Left hindlimb (tissue), 1 donor: ENCODE measurements around the gene SHB.
"Not testable (repeated sequence)": the region's sequence is repeated elsewhere in the genome, so short reads cannot be mapped to it uniquely, and the experiment has no call there.

Experiments used
- DNase-seq: peaks from one replicate; pipeline ENCODE4 v3.0.0-alpha.2; 2018

Gene SHB

DNA sequence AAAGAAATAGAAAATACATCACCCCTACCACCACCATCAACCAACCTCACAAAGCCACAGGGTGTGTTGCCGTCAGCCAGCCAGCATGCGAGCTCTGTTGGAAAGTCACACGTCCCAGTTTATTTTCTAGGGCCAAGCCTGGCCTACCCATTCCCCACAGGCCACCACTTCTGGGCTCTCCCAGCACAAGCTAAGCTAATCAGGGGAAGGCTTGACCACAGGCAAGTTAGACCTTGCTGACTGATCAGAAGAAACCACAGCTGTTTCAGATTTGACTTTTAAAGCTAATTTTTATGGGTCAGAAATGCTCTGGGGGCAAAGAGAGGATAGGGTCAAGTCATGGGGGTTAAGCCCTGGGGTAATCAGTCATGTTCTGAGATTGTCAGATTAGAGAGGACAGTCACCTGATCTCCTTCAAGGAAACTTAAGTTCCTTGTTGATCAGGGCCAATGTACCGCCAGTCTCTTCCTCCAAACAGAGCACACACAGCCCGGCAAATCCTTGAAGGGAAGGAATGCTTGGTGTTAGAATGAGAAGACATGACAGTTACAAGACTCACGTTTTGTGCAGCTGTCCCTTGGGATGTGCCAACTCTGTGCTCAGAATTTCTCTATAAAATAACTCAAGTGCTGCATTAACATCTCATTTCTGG is 7.6 kb downstream of the SHB start:
- peak; percentile 32 for DNase-seq

DNA sequence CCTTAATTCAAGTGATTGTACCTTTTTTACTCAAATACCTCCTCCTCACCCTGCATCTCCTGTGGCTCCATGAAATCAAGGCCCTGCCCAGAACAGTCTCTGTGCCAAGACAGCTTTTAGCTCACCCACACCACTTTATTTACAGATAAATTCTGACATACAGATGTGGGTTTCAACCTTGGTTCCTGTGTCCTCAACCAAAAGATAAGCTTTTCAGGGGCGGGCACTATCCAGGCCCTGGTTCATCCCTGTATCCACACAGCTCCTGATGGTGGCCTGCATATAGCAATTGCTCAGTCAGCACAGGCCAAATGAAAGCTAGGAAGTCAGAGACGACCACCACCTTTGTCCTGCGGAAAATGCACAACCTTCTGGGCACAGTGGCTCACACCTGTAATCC is 8.3 kb downstream of the SHB start:
- no peak for DNase-seq

DNA sequence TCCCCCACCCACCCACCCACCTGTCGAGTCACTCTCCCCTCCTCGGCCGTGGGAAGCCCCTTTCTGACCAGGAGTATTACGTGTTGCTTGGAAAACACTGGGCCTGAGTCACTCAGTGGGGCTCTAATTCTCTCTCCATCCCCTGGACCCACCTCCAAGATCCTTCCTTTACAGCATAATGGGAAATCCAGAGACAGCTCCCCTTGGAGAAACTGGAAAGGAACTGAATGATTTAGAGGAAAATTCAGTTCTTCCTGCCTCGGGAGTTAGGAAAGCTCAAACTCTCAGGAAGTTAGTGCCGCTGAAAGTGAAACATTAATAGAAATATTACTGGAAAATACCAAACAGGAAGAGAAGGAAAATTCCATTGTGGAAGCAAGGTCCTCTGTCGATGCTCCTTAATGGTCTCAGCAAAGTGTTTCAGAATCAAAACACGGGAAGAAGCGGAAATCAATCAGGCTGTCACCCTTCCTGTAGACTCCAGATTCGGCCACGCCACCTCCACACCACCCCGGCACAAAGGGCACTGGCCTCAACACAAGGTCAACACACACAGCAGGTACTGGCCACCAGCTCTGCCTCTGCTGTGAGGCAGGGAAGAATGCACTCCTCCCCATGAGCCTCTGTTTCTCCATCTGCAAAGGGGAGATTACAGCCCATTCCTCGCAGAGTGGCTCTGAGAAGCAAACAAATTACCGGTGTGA is 9.6 kb downstream of the SHB start:
- no peak for DNase-seq

DNA sequence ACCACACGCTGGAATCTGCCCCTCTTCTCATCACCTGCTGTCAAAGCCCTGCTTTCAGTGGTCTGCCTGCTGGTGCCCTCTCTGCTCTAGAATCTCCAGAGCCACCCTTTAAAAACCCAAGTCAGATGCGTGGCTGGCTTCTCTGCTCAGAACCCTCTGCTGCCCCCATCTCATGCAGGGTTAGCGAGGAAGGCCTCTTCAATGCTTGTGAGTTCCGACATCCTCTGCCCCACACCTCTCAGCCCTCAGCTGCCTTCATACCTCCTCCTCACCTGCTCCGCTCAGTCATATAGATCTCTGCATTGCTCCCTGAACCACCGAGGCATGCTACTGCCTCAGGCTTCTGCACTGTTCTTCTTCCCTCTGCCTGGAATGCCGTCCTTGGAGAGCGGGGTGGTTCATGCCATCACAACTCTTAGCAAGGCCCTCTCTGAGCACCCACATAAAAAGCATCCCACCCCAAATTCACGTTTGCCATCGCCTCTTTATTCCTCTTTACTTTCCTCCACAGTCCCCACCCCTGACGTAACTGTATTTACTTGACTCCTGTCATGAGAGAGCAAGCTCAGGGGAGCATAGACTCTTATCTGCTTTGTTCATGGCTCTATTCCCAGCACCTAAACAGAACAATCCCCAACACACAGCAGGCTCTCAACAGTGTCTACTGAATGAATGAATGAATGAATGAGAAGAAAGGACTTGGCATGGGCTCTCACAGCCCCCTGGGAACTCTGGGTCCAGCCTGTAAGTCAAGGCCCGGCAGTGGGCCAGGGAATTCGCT is 10.4 kb downstream of the SHB start:
- no peak for DNase-seq

DNA sequence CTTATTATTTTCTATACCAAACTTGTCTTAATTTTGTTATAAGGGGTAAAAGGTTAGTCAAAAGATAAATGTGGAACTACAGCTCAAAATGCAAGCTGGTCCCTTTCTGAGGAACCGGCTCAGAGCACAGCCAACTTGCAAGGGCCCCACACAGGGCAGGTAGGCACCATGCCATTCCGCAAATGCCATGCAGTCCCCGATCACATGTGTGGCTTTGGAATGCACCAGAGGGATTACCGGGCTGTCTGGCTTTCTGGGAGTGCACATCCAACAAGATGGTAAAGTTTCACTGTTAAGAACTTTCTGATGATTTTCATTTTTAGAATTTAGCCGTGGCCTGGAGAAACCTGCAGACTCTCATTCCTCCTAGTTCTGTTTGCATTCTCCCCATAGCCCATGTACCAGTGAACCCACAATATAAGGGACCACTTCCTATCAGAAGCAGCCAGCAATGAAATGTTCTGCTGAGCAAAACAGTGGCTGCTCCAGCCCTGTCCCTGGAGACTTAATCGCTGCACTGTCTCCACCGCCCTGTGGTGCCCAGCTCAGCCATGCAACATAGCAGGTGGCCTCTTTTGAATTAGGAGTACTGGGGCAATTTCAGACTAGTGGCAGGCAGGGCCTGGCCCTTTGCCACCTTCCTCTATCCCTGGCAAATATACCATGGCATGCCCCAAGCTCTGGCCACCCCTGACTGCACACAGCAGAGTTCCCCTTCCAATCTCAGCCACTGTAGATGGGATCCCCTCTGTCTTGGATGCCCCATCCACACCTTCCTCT is 11.4 kb downstream of the SHB start:
- no peak for DNase-seq

DNA sequence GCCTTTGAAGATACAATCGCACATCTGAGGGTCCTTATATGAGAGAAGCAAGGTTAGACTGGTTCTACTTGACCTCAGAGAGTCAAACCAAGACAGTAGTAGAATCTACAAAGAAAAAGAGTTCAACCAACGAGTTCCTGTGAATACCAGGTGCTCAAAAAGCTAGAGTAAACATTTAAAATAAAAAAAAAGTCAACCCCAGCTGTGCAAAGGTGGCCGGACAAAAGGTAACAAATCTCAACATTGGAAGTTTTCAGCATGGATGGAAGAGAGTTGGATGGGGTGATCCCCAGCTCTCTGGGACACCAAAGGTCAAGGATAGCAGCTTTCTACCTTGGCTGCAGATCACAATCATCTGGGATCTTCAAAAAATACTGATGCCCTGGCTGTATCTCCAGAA is 14.4 kb downstream of the SHB start:
- DNase-seq, result no peak

DNA sequence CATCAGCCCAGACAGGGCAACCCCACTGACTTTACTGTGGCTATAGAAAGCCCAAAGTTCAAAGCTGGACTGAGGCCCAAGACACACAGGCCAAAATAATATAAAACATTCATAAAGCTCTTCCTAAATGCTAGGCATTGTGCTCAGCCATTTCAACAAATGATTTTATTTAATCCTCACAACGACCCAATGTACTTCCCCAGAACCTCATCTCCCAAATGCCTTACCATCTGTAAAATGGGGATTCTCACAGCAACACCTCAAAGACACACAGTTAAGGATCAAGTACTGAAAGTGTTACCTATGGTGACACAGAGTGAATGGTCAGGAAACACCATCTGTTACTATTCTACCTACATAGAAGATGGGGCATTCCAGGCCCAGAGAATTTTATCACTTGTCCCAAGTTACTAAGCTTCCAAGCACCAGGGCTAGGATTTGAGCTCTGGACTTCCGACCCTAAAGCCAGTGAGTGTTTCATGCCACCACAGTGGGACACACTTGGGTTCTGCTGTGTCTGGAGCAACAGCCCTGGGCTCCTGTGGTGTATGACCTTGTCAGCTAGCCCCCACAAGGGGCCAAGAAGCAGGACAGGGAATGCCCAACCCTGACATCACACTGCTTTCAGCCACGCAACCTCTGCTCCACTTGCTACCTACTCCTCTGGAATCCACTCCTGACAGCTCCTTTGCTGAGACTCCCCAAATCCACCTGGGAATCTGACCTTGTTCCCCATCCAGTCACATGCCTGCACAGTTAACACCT is 15.1 kb downstream of the SHB start:
- no peak for DNase-seq

DNA sequence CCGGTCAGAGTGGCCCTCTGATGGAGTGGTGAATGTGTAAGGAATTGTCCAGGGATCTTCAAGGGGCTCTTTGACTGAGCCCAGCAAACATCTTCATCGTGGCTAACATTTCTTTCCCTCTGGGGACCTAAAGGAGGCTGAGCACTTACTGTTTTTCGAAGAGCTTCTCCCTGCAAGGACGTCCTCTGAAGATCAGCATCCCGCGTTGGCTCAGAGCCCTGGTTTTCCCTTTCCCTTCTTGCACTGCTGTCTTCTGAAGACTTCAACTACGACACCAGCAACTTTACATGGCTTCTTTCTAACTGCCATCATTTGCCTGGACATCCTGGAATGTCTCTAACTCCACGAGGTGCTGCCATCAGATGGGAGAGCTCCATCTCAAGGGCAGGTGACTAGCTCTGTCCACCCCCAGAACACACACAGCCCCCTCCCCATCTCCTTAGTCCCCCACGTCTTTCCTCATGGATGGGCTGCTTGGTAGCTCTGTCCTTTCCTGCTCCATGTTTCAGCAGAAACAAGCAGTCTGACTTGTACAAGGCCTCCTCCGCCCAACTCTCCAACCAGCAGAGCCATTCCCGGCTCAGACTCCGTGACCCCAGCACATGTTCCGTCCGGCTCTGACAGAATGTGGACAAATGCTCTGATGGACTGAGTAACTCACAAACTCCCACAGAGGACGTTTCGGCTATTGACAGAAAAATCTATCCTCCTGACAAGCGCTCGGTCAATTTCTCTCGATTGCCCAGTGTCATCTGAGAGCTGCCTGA is 17.1 kb downstream of the SHB start:
- no peak for DNase-seq

DNA sequence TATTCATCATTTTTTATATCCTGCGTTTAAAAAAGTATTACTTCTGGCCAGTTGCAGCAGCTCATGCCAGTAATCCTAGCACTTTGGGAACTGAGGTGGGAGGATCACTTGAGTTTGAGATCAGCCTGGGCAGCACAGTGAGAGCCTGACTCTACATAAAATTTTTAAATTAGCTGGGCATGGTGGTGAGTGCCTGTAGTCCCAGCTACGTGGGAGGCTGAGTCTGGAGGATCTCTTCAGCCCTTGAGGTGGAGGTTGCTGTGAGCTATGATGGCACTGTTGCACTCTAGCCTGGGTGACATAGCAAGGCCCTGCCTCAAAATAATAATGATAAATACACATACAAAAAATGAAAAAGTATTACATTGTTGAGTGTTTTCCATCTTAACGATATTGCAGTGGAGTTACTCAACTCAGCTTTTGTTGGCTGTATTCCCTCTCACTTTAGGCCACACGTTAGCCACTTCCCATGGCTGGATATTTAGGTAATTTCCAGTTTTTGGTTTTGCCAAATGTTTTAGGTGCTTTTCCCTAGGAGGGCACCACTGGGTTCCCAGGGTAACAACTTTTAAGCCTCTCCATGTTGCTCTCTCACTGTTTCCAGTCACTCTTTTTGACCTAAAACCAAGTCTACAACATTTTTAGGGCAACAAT is 20.6 kb downstream of the SHB start:
- DNase-seq, result no peak

DNA sequence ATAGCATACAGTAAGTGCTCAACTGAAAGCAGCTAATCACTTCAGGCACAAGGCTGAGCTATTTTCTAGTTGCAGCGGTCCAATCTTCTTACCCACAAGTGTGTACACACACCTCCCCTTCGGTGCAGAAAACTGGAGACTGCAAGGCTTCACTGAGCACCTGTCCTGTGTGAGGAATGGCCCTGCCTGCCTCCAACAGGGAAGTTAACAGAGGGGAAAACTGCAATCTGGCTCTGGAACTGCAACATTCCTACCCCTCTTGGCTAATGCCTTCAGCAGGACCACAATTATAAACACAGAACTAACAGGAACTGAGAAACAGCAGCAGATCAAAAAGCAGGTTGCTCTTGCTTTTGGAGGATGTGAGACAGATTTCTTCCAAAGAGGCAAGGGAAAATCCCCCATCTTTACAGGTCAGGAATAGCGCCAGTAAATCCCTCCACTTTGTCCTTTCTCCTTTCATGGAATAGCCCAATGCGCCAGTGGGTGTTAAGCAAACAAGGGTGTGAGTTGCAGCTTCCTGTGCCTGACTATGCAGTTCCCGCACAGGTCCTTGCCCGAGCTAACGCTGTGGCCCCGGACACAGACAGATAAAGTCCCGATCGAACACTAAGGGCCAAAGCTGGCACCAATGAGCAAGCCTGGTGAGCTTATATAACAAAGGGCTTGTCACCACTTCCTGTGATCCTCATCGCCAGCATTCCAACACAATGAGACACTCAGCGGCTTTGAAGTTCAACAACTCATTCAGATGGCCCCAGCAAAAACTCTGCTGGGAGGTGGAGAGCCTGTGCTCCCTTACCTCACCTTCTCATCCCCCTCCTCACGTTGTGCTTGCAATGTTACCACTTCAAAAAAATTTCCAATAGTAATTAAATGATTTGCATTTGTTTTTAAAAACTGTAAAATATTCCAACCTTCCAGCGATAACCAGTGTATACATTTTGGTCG is 21.5 kb downstream of the SHB start:
- DNase-seq, result no peak

DNA sequence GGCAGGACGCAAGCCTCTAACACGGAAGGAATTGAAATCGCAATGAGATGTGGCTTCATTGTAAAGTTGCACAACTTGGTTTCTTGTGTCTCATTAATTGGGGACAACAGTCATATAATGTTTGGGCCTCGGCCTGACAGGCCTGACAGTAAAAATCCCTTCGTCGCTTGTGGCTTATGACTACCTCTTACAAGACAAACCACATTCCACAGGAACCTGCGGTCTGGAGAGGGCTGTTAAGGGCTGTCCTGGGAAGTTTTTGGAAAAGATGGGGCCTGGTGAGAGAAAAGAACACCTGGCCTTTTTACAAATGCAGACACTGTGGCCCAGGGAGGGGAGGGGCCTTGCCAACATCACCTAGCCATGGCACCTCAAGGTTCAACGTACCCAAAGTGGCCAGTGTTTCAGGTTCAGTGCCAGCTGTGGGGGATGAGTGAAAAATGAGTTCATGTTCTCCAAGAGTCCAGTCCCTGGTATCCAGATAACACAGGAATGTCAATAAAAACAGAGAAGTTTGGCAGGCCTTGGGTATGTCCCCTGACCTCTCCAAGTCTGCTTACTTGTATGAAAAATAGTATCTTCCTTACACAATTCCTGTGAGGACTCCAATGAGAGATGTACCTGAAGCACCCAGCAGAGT is 22.2 kb downstream of the SHB start:
- no peak for DNase-seq

DNA sequence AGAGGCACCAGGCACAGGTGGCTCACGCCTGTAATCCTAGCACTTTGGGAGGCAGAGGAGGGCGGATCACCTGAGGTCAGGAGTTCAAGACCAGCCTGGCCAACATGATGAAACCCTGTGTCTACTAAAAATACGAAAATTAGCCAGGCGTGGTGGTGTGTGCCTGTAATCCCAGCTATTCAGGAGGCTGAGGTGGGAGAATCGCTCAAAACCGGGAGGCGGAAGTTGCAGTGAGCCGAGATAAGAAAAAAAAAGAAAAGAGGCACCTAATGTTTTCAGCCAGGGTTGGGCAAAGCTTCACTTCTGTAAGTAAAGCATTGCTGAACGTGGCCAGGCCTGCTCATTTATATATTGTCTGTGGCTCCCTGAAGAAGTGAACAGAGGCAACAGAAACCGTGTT is 23.1 kb downstream of the SHB start:
- not testable (repeated sequence) for DNase-seq

DNA sequence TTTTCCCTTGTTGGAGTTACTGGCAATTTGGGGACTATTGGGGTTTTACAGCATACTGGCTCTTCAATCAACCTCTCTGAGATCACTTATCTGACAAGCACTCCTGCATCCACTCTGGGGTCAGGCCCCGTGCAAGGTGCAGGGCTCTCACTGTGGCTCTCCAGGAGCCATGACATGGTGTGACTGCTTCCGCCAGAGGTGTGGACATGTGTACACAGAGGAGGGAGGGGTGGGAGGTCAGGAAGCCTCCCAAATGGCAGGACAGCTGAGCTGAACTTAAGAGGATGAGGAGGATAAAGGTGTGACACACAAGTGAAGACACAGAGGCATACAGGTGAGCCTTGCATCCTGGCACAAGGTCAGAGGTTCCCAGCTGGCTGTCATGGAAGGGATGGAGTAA is 24.3 kb downstream of the SHB start:
- DNase-seq, result no peak

DNA sequence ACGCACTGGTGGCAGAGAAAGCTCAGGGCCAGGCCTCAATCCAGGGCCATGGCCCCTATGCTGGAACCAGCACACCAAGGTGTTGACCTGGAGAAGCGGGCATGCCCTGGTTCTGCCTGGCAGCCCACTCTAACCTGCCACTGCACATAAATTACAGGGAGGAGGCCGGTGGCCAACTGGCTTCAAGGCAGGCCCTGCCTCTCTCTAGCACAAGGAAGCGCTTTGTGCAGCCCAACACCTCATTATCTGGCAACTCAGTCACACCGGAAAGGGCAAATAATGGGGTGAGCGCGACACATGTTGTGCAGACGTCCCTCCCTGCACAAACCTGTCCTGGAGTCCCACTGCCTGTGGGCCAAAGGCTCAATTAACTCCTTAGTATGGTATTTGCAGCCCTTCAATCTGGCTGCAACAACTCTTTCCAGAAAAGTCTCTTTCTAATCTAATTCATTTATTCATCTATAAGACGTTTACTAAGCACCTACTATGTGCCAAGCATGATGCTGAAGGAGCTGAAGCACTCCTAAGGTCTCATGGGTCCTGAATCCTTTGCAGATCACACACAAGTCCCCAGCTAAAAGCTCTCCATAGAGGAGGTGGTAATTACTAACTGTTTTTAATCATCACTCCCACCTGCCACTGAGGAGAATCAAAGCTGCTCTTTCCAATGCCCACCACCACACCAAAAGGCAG is 24.9 kb downstream of the SHB start:
- DNase-seq, result no peak

DNA sequence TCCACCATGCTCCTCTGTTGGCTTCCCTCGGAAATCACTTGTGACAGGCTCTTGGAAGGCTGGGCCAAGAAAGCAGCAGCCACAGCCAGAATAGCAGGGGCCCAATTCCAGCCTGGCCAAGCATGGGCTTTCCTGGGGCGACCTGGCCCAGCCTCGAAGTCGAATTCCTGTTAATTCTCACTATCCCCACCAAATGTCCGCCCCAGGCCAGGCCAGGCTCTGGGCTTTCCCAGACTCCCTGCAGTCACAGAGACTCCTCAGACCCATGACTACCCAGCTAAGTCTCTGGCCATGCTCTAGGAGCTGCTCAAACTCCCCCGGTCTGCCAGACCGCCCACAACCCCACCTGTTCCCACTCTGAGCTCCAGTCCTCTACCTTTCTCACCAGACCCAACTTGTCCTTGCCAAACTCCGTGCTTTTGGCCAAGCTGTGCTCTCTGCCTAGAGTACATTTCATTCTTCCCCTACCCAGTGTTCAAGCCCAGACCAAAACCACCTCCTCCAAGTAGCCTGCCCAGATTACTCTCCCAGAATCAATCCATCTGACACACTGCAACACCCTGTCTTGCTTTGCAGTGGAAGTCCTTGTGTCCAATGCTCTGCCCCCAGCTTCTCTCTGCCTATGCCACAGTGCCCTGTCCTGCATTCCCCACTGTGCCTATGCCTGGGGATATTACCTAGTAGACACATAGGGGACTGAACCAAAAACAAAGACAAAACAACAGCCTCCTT is 26.2 kb downstream of the SHB start:
- DNase-seq, result no peak

DNA sequence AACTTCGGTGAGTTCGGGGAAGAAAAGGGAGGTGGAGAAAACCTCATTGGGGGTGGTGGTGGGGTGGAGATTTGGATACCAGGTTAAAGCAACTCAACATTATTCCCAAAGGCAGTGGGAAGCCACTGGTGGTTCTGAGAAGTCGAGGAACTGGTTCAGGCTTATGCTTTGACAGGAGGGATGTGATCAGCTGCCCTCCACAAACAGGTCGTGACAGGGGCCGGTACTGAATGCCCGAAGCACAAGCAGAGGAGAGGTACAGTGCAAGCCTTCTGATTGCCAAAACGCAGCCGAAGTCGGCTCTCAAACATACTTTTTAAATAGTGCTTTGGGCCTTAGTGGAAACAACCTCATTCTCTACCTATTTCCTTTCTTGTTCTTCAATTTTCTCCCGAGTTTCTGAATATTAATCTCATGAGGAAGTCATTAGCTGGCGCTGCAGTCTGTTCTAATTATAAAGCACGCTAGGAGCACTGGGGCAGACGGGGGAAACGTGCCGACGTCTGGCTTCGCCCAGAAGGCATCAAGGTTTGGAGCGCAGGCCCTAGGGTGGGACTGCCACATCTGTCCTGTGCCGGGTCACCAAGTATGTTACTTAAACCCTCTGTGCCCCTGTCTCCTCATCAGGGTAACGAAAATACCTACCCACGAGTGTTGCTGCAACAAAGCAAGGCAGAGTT is 27.3 kb downstream of the SHB start:
- no peak for DNase-seq

DNA sequence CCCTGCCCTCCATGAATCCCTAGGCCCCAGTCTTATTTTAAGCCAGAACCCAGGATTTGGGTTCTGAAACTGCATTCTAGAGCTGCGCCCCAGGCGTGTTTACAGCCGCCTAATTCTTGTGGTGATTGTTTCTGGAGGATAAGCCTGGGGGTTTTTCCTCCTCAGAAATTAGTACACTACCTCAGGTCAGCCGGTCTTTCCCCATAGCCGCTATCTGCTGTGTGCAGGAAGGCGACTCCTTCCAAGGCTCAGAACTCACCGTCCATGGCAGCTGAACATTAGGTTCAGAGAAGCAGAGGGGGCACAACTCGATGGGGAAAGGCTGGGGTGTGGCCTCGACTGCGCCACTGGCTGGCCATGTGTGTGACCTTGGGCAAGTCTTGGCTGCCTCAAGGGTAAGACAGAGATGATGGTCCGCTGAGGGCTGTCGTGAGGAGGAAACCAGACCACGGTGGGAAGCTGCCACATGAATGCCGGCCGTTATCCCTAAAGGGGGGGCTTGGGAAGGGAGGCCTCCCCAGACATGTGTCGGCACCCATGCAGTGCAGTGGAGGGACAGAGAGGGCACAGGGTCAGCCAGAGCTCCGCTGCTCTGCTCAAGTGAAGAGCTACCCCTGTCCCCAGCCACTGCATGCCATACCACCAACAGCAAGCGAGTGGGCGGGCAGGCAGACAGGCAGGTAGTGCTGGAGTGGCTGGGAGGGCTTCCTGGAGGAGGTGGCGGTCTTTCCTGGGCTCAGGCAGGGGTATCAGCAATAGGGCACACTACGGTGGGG is 28.9 kb downstream of the SHB start:
- no peak for DNase-seq
